GM18873 (cell line): ENCODE results near the gene PARN.
"Not testable (repeated sequence)": the region's sequence is repeated elsewhere in the genome, so short reads cannot be mapped to it uniquely, and the experiment has no call there.

ENCODE experiments used
- ATAC-seq: cut with Tn5 transposase; IDR thresholded peaks from one replicate; pipeline ENCODE4 v1.9.1; 2021; ENCODE audit warnings: mild to moderate bottlenecking, moderate library complexity, moderate number of reproducible peaks; ENCODE audit not compliant: unreplicated experiment, low FRiP score

The PARN gene

GRCh38 chr16:14409563-14409962 lies 220.5 kb downstream of the PARN start:
- no peak for ATAC-seq

GRCh38 chr16:14407786-14408399 lies 222.2 kb downstream of the PARN start:
- ATAC-seq: no peak

- peak; percentile 92 for ATAC-seq
Observed at GRCh38 chr16:14405611-14406537, 224.2 kb downstream of the PARN start.

- ATAC-seq: not testable (repeated sequence)
Observed at GRCh38 chr16:14403001-14403389, 227.1 kb downstream of the PARN start.

GRCh38 chr16:14402114-14403000 lies 227.7 kb downstream of the PARN start:
- ATAC-seq: not testable (repeated sequence)

GRCh38 chr16:14401711-14402061 lies 228.4 kb downstream of the PARN start:
- not testable (repeated sequence) for ATAC-seq

- not testable (repeated sequence) for ATAC-seq
Observed at GRCh38 chr16:14400978-14401710, 228.9 kb downstream of the PARN start.

- ATAC-seq: no peak
Observed at GRCh38 chr16:14400285-14400977, 229.6 kb downstream of the PARN start.

GRCh38 chr16:14399378-14400284 lies 230.4 kb downstream of the PARN start:
- ATAC-seq: no peak

GRCh38 chr16:14398014-14398717 lies 231.9 kb downstream of the PARN start:
- ATAC-seq: no peak

- not testable (repeated sequence) for ATAC-seq
Observed at GRCh38 chr16:14395710-14396304, 234.3 kb downstream of the PARN start.

GRCh38 chr16:14394834-14395233 lies 235.2 kb downstream of the PARN start:
- ATAC-seq: no peak

GRCh38 chr16:14392960-14393359 lies 237.1 kb downstream of the PARN start:
- no peak for ATAC-seq

- ATAC-seq: no peak
Observed at GRCh38 chr16:14389359-14389758, 240.7 kb downstream of the PARN start.

- ATAC-seq: no peak
Observed at GRCh38 chr16:14388243-14388642, 241.8 kb downstream of the PARN start.

- ATAC-seq: no peak
Observed at GRCh38 chr16:14386115-14386514, 243.9 kb downstream of the PARN start.
